ENCODE data around the gene TRIM2.

TRIM2 gene

GRCh38 chr4:153224474-153224873 lies 20.2 kb downstream of the TRIM2 start:
- FAIRE-seq: no peak

DNA sequence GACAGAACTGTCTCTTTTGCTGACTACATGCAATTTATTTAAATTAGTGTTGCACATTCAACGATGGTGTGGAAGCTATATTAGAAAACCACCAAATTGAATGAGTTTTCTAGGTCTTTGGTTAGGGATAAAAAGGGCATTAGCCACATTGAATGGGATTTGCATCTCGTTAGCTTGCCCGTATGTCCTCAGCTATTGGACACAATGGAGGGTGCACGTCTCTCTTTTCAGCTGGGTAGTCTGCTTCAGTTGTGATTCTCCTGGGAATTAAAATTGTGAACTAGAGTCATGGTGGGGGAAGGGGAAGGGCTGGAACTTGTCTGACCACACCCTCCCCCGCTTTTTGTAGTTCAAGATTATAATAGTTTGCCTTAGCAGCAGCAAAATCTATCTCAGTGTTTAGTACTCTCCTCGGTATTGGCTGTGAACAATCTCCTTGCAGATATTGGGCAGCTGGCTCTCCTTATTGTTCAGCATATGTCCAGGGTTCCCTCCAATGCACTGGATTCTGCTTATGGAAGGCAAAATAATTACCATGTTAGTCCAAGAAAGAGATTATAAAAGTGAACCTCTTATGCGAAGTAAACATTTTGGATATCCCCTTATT lies 23.3 kb downstream of the TRIM2 start:
- no peak for FAIRE-seq

DNA sequence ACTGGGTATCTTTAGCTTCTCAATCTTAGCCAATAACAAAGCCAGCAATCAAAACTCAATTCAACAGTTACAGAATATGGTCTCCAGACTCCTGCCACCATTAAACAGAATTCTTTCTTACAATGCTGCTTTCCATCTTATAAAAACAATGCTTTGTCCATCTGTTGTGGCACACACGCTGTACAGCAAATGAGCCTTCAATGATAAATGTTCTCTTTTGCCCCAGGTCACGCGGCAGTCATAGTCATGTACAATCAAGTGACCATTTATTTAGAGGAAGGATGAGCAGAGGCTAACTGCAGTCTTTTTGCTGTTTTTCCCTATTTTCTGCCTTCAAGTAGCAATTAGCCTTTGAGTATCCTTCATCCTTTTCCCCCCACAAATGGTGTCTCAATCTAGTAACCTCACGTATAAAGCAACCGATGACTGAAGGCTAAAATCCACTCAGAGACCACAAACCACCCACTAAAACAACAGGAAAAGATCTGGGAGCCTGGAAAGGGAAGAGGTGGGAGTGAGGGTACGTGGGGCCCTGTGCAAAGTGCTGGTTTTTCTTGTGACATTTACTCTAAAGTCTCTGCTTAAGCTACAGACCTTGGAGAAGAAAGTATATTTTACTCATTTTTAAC lies 24.4 kb downstream of the TRIM2 start:
- no peak for FAIRE-seq

DNA sequence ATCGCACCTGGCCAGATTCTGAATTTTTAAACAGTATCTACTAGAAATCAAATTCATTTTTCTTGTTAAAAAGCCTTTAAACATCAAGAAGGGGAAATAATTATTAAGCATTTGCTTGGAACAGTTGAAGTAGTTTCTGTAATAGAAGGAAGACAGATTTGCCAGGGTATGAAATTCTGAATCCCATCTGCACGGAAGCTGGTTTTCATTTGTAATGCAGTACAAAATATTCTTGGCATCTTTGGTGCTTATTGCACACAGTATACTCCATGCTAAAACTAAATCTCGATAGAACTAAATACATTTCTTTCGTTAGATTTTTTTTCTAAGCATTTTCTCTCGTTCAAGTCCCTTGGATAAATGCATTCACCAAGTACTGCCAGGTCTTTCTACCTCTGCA lies 25.3 kb downstream of the TRIM2 start:
- FAIRE-seq: no peak

- FAIRE-seq: no peak
Measured at GRCh38 chr4:153232768-153233167, 28.5 kb downstream of the TRIM2 start.

DNA sequence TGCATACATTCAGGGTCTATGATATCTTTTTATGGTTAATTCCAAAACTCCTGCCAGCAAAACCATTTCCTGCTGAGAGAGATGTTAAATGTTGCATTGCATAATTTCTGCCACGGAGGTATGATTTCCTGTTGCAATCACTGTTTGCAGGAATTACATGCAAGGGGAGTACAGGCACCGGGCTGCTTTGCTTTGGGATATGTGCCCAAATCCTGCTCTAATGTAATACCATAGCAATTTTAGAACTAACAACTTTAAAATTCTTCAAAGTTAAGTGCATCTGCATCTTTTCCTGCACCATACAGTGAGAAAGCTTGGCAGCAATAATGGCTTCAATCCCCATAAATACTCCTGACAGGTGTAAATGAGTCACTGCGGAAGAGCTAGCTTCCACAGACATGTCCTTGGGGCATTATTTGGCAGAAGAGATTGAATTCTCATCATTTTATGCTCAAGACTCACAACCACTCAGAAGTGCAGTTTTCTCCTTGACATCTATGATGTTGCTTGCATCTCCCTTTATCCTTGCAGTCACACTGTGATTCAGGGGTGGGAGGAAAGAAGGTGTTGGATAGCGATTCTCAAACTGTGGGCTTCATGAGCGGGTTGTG lies 29.6 kb downstream of the TRIM2 start:
- FAIRE-seq: no peak

GRCh38 chr4:153234885-153235284 lies 30.6 kb downstream of the TRIM2 start:
- no peak for FAIRE-seq

DNA sequence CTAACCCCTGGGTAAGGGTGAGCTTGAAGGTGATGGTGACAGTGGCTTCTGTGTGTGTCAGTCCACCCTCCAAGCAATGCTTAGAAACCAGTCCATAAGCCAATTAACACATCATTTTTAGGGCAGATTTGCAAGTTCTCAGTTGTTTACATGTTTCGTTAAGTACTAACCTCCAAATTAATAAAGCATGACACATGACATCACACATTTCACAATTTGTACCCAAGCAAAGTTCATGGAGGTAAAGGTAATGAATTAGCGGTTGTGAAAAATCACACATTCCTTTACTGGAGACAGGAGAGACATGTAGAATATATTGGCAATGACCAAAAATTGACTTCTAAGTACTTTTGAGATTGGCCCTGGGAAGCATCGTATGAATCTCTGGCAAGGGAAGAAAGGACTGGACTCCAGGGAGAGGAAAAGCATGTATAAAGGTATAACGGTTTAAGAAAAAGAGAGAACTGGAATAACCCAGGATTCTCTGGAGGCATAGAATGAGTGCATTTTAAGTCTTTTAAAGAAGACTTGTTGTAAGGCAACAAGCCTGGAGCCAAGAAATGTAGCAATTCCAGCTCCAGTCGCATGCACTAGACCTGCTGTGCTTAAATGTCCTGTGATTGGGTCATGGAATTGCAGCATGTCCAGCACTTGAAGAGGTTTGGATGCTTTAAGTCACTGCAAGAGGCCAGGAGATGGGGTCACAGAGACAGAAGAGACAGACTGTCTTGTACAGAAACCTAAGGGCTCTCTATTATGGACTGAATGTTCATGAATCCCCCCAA lies 34.1 kb downstream of the TRIM2 start:
- no peak for FAIRE-seq

DNA sequence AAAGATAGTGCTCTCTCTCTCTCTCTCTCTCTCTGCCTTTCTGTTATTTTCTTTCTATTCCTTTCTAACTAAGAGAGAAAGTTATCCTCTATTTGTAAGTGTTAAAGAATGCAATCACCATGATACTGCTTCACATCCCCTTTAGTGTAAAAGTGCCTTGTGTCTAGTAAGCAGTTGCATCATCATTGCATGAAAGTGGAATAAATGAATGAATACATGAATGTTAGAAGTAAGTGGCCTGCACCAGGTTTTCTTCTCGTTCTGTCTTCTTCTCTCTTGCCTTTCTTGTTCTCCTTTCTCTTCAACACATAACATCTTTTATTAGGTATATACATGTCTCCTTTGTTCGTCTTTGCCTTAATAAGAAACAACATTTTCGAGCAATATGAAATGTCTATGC lies 35.2 kb downstream of the TRIM2 start:
- FAIRE-seq: no peak

DNA sequence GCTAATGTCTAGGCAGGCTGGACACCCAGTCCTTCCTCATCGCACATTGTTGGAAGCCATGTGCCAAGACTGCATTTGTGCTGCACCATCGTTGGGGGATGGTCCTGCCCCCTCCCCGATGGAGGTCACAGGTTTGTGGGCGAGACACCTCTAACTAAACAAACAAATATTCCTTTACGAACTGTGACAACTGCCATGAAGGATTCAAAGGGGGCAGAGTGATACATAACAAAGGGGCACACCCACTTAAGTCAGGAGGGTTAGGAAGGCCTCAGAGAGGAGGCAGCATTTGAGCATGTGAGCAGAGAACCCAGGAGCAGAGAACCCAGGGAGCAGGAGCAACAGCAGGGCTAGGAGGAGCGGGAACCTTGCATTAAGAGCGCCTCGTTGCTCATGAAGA lies 37.1 kb downstream of the TRIM2 start:
- no peak for FAIRE-seq

DNA sequence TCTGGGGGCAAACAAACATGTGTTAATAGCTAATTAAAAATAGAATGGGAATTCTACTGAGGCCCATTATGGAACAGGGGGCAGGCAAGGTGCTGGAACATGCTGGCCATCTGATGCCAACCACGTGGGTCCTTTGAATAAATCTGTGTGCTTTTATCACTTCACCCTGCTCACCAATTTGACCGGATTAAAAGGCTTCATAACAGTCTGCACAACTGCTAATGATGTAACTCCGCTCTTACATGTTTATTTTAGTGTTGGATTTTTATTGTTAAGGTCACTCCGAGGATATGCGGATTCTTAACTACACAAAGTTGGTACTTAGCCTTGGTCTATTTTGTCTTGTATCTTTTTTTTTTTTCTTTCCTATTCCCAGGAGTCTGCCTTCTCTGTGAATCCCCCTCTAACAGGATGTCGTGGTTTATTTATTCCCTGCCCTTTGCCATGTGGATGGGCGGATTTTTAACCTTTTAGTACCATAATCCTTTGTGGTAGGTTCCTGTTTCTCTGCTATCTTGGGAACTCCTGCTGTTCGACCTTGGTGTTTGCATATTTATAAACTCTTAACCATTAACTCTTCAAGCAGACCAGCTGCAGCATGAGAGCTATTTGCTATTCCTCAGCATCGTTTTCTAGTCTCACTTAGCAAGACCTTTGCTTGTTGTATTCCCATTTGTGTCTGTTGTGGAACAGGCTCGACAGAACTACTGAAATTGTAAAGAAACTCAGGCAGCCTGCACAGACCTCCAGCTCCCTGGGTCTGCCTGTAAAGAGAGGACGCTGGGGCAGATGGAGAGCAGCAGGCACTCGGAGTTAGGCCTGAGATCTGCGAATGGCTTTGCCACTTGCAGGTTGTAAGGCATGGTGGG lies 38.0 kb downstream of the TRIM2 start:
- no peak for FAIRE-seq

GRCh38 chr4:153242839-153243324 lies 38.6 kb downstream of the TRIM2 start:
- no peak for FAIRE-seq

- no peak for FAIRE-seq
Measured at GRCh38 chr4:153243468-153243867, 39.2 kb downstream of the TRIM2 start.

GRCh38 chr4:153244969-153245368 lies 40.7 kb downstream of the TRIM2 start:
- FAIRE-seq: no peak

DNA sequence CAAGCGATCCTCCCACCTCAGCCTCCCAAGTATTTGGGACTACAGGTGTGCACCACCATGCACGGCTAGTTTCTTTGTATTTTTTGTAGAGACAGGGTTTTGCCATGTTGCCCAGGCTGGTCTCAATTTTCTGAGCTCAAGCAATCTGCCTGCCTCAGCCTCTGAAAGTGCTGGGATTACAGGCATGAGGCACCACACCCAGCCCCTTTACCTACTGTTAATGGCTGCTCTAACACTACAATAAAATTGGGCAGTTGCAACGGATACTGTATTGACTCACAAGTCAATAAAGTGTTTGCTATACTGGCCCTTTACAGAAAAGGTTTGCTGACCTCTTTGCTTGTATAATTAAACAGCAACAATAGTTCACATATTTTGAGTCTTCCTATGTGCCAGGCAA lies 41.5 kb downstream of the TRIM2 start:
- FAIRE-seq: no peak

- FAIRE-seq: no peak
Measured at GRCh38 chr4:153246446-153247115, 42.3 kb downstream of the TRIM2 start.

DNA sequence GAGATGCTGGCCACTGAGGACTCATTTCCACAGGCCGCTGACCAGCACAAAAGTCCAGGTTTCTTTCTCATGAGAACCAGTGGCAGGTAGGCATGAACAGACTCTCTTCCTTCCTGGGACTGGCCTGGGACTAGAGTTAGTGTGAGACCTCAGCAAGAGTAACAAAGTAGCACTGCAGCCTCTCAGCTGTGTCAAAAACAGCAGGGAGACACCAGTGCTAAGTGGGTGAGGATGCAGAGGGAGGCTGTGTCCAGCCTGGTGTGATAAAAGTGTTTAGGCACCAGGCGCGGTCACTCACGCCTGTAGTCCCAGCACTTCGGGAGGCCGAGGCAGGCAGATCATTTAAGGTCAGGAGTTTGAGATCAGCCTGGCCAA lies 42.9 kb downstream of the TRIM2 start:
- no peak for FAIRE-seq

GRCh38 chr4:153248641-153249198 lies 44.5 kb downstream of the TRIM2 start:
- FAIRE-seq: no peak

DNA sequence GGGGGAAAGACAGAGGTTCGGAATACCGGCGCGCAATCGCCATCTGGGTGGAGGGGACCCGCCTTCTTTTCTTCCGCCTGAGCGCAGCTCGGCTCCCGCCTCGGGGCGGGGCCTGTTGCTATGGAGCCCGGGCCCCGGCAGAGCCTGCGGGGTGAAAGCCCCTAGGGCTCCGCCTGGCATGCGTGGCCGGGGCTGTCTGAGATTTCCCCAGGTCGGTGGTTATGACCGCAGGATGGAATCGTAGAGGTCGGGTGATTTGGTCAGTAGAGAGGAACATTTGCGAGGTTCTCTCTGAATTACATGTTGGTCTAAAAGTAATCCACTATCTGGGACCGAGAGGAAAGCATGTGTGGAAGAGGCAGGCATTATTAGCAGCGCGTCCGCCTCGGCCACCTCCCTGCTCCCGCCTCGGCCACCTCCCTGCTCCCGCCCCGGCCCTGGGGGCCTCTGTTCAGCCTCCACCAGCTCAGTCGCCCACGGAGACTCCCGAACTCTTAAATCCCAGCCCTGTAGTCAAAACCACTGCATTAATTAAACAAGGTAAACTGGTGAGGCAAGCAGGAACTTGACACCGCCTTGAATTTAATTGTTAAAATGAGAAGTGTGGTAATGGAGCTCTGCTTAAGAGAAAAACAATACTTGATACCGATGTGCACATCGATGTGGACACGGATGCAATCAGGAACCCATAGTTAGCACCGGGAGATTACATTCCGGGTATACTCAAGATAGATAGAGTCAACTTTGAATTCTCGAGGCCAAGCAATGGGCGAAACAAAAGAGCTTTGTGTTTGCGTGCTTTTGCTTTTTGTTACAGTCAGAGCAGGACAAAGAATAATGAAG lies 45.2 kb downstream of the TRIM2 start:
- peak; percentile 79 for FAIRE-seq

DNA sequence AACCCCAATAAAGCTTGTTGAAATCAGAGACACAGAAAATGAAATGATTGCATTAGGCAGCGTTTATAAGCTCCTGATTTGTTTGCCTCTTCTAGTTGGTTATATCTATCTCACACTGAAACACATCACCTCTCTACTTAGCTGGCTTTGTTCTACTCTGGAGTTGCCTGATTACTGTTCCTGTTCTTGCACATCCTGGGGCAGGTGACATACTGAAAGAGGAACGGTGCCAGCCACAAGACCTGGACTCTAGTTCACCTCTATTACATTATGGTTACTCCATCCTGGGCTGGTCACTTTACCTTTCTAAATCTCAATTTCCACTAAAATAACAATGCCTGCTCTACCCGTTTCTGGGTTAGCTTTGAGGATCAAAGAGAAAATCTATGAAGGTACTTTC lies 47.9 kb downstream of the TRIM2 start:
- no peak for FAIRE-seq

DNA sequence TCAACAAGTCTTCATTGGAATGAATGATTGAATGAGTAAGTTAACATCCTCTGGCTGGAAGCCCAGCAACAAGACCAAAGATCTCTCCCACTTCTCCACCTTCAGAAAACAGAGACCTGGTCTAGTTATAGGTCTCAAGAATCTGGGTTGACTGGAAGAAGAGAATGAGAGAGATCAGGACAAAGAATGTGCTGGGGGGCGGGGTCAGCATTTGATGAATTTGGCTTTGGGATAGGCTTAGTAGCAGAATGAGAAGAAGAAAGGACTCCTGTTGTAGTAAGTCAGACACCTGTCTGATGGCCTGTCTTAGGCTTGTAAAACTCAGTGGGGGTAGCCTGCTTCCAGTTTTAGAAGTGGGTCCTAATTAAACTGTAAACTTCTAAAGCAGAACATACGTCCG lies 51.0 kb downstream of the TRIM2 start:
- no peak for FAIRE-seq

Data from A204.1 (cell line).